Measurements from ENCODE around the gene TRAF2. TPM values are rescaled to one million over a fixed set of nuclear protein-coding genes. Genes with fewer than 3 reads are reported as not detected.
"Not testable (repeated sequence)": the region's sequence is repeated elsewhere in the genome, so short reads cannot be mapped to it uniquely, and the experiment has no call there.

Gene TRAF2
- polyA plus RNA-seq, 2 of the 4 experiments (the other 2 are of a cell fraction): 23.8 to 39.5 TPM

DNA sequence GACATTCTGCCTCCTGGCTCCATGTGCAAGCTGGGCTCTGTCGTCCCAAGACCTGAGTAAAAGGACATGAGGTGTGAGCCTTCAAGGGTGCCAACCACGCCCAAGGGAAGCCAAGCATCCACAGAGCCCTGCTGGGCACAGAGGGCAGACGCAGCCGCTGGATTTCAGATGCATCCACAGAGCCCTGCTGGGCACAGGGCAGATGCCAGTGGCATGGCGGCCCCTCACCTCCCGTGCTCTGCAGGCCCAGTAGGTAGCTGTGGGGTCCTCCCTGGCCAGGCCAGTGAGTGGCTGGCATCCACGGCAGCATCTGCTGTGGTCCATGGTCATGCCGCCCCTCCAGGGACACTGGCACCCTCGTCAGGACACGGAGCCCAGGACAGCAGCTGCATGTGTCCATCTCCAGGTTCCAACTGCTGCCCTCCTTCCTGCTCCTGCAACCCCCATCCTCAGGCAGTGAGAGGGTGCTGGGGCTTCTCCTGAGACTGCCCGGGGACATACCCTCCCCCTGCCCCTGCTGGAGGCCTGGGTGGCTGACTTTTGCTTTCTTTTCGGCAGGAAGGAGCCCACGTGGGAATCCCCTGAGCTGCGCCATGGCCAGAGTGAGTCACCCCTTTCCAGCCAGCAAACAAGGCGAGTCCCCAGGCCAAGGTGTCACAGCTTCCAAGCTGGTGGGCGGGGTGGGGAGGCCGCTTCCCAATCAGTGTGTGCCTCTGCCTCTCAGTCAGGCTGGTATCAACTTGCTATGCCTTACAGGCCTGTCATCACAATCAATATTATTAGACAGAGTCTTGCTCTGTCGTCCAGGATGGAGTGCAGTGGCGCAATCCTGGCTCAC is 4.0 kb upstream of the TRAF2 start (continued):
- TF ChIP-seq HEYL (CRISPR knock-in tag; IDR thresholded peaks at IDR 0.05) (no peak), SMC3 (IDR thresholded peaks at IDR 0.05) (peak; percentile 7; the same call in 1 of the 3 replicates), ZFP36 (IDR thresholded peaks at IDR 0.05; ENCODE audit: borderline replicate concordance, partially characterized antibody) (no peak), JUN (IDR thresholded peaks at IDR 0.05) (peak in 1 of 2 experiments; percentile 85; a peak in 3 of 5 replicates), CBX2 (IDR thresholded peaks at IDR 0.05; ENCODE audit: borderline replicate concordance, low read depth) (no peak), CHD4 (IDR thresholded peaks at IDR 0.05; ENCODE audit: borderline replicate concordance) (no peak), BHLHE40 (IDR thresholded peaks at IDR 0.05; ENCODE audit: low read depth, low read length) (no peak), NPAS2 (CRISPR knock-in tag; IDR thresholded peaks at IDR 0.05; ENCODE audit: borderline replicate concordance) (no peak), HOXB5 (CRISPR knock-in tag; IDR thresholded peaks at IDR 0.05) (0 out of 2 replicates have a peak, but pooled peaks have one; percentile 28), HOXA7 (CRISPR knock-in tag; IDR thresholded peaks at IDR 0.05) (0 out of 2 replicates have a peak, but pooled peaks have one; percentile 24), CBX8 (IDR thresholded peaks at IDR 0.05) (no peak), PHF8 (IDR thresholded peaks at IDR 0.05; ENCODE audit: borderline replicate concordance, low read depth) (no peak), RCOR1 (IDR thresholded peaks at IDR 0.05; ENCODE audit: low read depth, low read length) (no peak), EHF (CRISPR knock-in tag; IDR thresholded peaks at IDR 0.05) (no peak), ESRRA (IDR thresholded peaks at IDR 0.05; ENCODE audit: borderline replicate concordance, low read length) (no peak), MYC (IDR thresholded peaks at IDR 0.05; ENCODE audit: borderline replicate concordance, low read length) (peak; percentile 88), POLR2A (IDR thresholded peaks at IDR 0.05; ENCODE audit: low read length) (peak; percentile 65; the same call in 1 of the 2 replicates), FOSL2 (IDR thresholded peaks at IDR 0.05) (peak; percentile 65), FOSL2 (CRISPR knock-in tag; IDR thresholded peaks at IDR 0.05) (peak; percentile 97), RAD21 (conservative IDR thresholded peaks at IDR 0.05 in 1 of 2, IDR thresholded peaks at IDR 0.05 in 1 of 2) (no peak), KDM5A (IDR thresholded peaks at IDR 0.05) (no peak)
- TF ChIP-seq, protein P1, sequence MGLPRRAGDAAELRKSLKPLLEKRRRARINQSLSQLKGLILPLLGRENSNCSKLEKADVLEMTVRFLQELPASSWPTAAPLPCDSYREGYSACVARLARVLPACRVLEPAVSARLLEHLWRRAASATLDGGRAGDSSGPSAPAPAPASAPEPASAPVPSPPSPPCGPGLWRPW (IDR thresholded peaks at IDR 0.05): no peak
- TF ChIP-seq, protein P2, sequence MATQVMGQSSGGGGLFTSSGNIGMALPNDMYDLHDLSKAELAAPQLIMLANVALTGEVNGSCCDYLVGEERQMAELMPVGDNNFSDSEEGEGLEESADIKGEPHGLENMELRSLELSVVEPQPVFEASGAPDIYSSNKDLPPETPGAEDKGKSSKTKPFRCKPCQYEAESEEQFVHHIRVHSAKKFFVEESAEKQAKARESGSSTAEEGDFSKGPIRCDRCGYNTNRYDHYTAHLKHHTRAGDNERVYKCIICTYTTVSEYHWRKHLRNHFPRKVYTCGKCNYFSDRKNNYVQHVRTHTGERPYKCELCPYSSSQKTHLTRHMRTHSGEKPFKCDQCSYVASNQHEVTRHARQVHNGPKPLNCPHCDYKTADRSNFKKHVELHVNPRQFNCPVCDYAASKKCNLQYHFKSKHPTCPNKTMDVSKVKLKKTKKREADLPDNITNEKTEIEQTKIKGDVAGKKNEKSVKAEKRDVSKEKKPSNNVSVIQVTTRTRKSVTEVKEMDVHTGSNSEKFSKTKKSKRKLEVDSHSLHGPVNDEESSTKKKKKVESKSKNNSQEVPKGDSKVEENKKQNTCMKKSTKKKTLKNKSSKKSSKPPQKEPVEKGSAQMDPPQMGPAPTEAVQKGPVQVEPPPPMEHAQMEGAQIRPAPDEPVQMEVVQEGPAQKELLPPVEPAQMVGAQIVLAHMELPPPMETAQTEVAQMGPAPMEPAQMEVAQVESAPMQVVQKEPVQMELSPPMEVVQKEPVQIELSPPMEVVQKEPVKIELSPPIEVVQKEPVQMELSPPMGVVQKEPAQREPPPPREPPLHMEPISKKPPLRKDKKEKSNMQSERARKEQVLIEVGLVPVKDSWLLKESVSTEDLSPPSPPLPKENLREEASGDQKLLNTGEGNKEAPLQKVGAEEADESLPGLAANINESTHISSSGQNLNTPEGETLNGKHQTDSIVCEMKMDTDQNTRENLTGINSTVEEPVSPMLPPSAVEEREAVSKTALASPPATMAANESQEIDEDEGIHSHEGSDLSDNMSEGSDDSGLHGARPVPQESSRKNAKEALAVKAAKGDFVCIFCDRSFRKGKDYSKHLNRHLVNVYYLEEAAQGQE (IDR thresholded peaks at IDR 0.05): no peak
- TF ChIP-seq, protein P3, sequence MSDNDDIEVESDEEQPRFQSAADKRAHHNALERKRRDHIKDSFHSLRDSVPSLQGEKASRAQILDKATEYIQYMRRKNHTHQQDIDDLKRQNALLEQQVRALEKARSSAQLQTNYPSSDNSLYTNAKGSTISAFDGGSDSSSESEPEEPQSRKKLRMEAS (IDR thresholded peaks at IDR 0.05): peak; percentile 96
- TF ChIP-seq, protein P4, sequence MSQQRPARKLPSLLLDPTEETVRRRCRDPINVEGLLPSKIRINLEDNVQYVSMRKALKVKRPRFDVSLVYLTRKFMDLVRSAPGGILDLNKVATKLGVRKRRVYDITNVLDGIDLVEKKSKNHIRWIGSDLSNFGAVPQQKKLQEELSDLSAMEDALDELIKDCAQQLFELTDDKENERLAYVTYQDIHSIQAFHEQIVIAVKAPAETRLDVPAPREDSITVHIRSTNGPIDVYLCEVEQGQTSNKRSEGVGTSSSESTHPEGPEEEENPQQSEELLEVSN (IDR thresholded peaks at IDR 0.05; ENCODE audit: borderline replicate concordance, low read depth): peak; percentile 75

DNA sequence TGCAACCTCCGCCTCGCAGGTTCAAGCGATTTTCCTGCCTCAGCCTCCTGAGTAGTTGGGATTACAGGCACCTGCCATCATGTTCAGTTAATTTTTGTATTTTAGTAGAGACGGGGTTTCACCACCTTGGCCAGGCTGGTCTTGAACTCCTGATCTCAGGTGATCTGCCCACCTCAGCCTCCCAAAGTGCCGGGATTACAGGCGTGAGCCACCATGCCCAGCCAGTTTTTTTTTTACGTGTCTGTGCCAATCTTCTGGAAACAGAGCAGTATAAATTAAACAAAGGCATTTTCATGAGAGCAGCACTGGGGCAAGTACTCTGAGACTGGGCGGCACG is 3.4 kb upstream of the TRAF2 start:
- not testable (repeated sequence) for H3K4me3 ChIP-seq; DNase-seq (ENCODE audit: low read depth in 1 of 2, low spot score in 1 of 2); ATAC-seq; H3K9me3 ChIP-seq; FAIRE-seq
- peaks cover 48% of the 10 kb centered on the region for H3K4me1 ChIP-seq
- ChIA-PET POLR2A (interaction anchor here (0.9 to 6.8 kb wide), 5 partner anchors 13 to 32 kb away, joined by 3 to 108 read pairs (median 10); partner anchors contain the start of gene EDF1), CTCF (interaction anchor here (0.6 to 14.7 kb wide), 11 partner anchors 8 to 164 kb away, joined by 3 to 139 read pairs (median 8); partner anchors contain the start of genes AJM1, C8G and FBXW5)
- 36% methylated on average over 9 of the region's 9 CpGs for WGBS (ENCODE audit: missing lambda C conversion rate)
- peak overlapping the region; percentile 77 for H3K4me2 ChIP-seq
- peak overlapping the region; percentile 97 to 98 for H3K27ac ChIP-seq
